ENCODE data around the gene ASB9. TPM values are rescaled to one million over a fixed set of nuclear protein-coding genes. Genes with fewer than 3 reads are reported as not detected.

Gene ASB9
- total RNA-seq, 1 experiment from 2014 or later: 6.5 TPM

GRCh38 chrX:15233416-15234015 lies 36.4 kb downstream of the ASB9 start:
- no peak for ATAC-seq
- H3K4me3 ChIP-seq (ENCODE audit: low read depth in 2 of 2, low read length in 2 of 2): no peak overlapping the region
- in situ Hi-C loops (cut with HindIII; ENCODE audit: low pct_unique_long_range_greater_than_20kb, low sequenced_read_pairs): no loop called here

GRCh38 chrX:15224747-15225146 lies 45.1 kb downstream of the ASB9 start:
- H3K27ac ChIP-seq (ENCODE audit: low read length): no peak overlapping the region
- POLR2A ChIA-PET: no interaction called here
- DNase-seq (ENCODE audit: low read depth, low spot score): no peak
- H3K27me3 ChIP-seq (ENCODE audit: control insufficient read depth, insufficient read depth, low read length): no peaks in the 10 kb centered on the region
- TF ChIP-seq TCF7L2 (IDR thresholded peaks at IDR 0.05; ENCODE audit: low read depth, low read length) (no peak), REST (IDR thresholded peaks at IDR 0.05; ENCODE audit: insufficient read depth in 1 of 2, low read depth in 2 of 2, low read length in 1 of 2) (no peak), SIN3A (IDR thresholded peaks at IDR 0.05; ENCODE audit: borderline replicate concordance, insufficient read depth, low read depth, low read length) (no peak), POLR2AphosphoS5 (IDR thresholded peaks at IDR 0.05; ENCODE audit: low read depth, low read length) (no peak), CTCF (IDR thresholded peaks at IDR 0.05) (no peak)
- intact Hi-C loops (cut with micrococcal nuclease; ENCODE audit: unreplicated experiment): no loop called here
- H3K4me1 ChIP-seq (ENCODE audit: control insufficient read depth, insufficient read depth, low read length): no peaks in the 10 kb centered on the region
- no TSS peak for BruUV-seq (replicated peaks)
- H3K36me3 ChIP-seq (ENCODE audit: control insufficient read depth, insufficient read depth, low read length): no peaks in the 10 kb centered on the region
- no peak for ATAC-seq
- H3K9me3 ChIP-seq (ENCODE audit: control insufficient read depth, insufficient read depth, low read depth, low read length): no peaks in the 10 kb centered on the region
- CTCF ChIA-PET: no interaction called here
- in situ Hi-C loops (cut with HindIII; ENCODE audit: low pct_unique_long_range_greater_than_20kb, low sequenced_read_pairs): no loop called here
- H3K4me3 ChIP-seq (ENCODE audit: low read depth in 2 of 2, low read length in 2 of 2): no peak overlapping the region

More at GRCh38 chrX:15233416-15234015, 36.4 kb downstream of the ASB9 start:
- no peak for DNase-seq (ENCODE audit: low read depth, low spot score)
- POLR2A ChIA-PET: no interaction called here
- no peaks in the 10 kb centered on the region for H3K9me3 ChIP-seq (ENCODE audit: control insufficient read depth, insufficient read depth, low read depth, low read length)
- H3K36me3 ChIP-seq (ENCODE audit: control insufficient read depth, insufficient read depth, low read length): no peaks in the 10 kb centered on the region
- no TSS peak for BruUV-seq (replicated peaks)
- no peak overlapping the region for H3K27ac ChIP-seq (ENCODE audit: low read length)
- intact Hi-C loops (cut with micrococcal nuclease; ENCODE audit: unreplicated experiment): no loop called here
- CTCF ChIA-PET: no interaction called here
- no peaks in the 10 kb centered on the region for H3K4me1 ChIP-seq (ENCODE audit: control insufficient read depth, insufficient read depth, low read length)
- no peaks in the 10 kb centered on the region for H3K27me3 ChIP-seq (ENCODE audit: control insufficient read depth, insufficient read depth, low read length)
- TF ChIP-seq POLR2AphosphoS5 (IDR thresholded peaks at IDR 0.05; ENCODE audit: low read depth, low read length): no peak
- no peak for TF ChIP-seq CTCF (IDR thresholded peaks at IDR 0.05)
- TF ChIP-seq REST (IDR thresholded peaks at IDR 0.05; ENCODE audit: insufficient read depth in 1 of 2, low read depth in 2 of 2, low read length in 1 of 2): no peak
- no peak for TF ChIP-seq SIN3A (IDR thresholded peaks at IDR 0.05; ENCODE audit: borderline replicate concordance, insufficient read depth, low read depth, low read length)
- no peak for TF ChIP-seq TCF7L2 (IDR thresholded peaks at IDR 0.05; ENCODE audit: low read depth, low read length)
